ELF-1 (cell line): ENCODE results near the gene TNFRSF18.
"Not testable (repeated sequence)": the region's sequence is repeated elsewhere in the genome, so short reads cannot be mapped to it uniquely, and the experiment has no call there.

ENCODE experiments used
- DNase-seq: peaks from one replicate; pipeline ENCODE4 v3.0.0-alpha.2; 2016; ENCODE audit warnings: low read depth, low spot score

Gene TNFRSF18

DNA sequence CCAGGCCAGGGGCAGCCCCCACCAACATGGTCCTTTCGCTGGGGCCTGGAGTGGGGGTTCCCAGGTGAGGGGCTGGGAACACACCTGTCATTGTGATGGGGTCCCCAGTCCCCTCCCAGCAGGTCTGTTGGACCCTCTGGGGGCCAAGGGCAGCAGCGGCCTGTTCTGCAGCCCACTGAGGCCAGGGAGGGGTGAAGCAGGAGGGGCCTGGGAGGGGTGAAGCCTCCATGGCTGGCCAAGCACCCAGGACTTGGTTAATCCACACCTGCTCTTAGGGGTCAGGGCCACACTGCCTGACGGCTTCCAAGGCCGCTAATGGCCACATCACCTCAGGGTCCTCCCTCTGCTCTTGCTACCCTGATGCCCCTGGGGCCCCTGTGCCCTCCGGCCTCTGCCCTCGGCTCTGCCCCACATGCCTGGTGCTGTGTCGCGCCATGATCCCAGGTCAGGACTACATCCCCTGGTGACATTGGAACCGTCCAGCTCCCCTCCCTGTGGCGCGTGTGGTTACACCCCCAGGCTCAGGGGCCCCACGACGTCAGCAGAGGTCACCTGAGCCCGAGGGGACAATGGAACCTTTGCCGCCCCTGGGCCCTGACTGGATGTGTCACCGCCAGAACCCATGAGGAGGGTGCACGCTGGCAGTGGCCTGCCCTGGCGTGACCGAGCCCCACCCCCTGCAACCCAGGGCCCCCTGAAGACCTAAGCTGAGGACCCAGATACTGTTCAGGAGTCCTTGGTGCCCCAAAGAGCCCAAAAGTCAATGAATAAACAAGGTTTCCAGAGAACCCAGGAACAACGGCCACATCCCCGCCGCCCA, 7.0 kb downstream of the TNFRSF18 start:
- no peak for DNase-seq

DNA sequence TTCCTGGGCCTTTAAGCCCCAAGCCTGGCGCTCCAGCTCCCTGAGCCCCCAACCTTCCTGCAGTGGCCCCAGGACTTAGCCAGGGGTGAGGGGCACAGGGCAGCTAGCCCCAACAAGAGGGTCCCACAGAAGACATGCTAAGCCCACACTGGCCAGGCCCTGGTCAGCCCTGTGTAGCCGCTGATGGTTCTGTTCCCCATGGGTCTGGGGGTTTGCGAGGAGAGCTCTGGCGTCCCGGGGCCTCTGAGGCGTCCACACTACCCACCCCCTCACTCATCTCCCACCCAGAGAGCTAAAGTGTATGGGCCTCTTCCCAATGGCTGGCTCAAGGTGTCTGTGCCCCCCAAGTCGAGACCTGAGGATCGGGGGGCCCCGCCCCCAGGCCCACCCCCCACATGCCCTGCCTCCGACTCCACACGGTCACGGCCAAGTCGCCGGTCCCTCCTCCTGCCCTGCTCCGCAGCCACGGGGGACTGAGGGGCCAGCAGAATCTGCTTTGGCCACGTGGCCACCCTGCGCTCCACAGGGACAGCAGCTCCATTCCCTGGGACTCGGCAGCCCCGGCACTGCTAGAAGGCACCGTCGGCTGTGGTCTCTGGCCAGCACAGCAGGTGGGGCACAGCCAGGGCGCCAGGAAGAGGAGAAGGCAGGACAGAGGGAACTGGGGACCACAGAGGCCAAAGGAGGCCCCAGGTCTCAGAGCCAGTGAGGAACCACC, 7.8 kb downstream of the TNFRSF18 start:
- DNase-seq = no peak

DNA sequence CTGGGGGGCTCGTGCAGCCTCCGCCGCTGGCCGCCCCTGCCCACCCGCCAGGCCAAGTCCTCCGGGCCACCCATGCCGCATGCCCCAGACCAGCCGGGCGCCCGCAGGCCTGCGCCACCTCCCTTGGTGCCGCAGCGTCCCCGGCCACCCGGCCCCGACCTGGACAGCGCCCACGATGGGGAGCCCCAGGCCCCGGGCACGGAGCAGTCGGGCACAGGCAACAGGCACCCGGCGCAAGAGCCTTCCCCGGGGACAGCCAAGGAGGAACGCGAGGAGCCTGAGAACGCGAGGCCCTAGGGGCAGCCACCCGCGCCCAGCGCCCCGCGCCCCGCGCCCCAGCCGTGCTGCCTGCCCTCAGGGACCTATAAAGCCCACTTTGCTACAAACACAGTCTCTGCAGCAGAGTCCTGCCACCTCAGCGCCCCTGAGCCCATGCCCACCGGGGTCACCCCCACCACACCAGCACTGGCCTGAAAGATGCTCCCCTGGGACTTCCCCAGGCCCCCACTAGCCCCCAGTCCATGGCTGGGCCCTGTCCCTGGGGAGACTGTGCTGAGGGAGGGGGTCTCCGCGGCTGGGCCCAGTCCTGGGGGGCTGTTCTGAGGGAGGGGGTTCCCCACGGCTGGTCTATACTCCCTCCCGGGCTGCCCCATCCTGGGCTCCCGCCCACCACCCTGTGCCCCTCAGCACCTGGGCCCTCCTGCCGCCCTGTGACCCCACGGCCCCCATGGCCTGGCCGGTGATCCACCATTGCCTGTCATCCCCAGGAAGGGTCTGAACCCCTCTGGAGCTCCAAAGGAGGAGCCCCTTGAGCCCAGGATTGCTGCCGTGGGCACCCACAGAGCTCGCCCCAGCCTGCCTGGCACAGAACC, 8.6 kb downstream of the TNFRSF18 start:
- DNase-seq = no peak

DNA sequence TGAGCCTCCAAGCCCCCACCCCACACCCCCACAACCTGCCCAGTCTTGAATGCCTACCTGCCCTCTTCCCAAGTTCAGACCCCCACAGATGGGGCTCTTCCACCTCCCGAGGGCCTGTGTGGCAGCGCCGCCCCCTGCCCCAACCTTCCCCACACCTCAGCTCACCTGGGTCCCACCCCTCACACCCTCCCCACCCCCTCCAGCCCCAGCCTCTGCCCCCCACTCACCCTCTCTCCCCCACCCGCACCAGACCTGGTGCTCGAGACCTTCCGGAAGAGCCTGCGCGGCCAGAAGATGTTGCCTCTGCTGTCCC, 9.2 kb downstream of the TNFRSF18 start:
- DNase-seq = no peak

DNA sequence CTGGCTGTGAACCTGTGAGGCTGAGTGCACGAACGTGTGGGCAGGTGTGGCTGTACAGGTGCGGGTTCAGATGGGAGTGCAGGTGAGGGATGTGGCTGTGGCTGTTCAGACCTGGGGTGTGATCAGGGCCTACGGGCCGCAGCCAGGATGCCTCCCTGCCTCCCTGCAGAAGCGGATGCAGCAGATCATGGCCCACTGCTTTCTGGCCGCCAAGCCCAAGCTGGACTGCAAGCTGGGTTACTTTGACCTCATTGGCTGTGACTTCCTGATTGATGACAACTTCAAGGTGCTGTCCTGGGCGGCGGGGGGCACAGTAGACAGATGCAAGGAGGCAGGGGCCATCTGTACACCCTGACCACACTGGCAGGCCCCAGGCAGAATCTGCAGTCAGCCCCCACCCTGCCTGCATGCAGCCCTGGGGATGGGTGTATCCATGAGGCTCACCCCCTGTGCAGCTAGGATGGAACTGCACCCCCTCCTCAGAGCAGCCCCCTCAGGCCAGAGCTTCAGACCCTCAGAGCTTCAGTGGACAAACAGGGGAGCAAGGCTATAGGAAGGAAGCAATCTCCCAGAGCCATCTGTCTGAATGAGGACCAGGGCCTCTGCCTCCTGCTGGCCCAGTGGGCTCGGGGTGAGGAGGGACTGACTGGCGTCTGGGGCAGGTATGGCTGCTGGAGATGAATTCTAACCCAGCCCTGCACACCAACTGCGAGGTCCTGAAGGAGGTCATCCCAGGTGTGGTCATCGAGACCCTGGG, 9.8 kb downstream of the TNFRSF18 start:
- no peak for DNase-seq

DNA sequence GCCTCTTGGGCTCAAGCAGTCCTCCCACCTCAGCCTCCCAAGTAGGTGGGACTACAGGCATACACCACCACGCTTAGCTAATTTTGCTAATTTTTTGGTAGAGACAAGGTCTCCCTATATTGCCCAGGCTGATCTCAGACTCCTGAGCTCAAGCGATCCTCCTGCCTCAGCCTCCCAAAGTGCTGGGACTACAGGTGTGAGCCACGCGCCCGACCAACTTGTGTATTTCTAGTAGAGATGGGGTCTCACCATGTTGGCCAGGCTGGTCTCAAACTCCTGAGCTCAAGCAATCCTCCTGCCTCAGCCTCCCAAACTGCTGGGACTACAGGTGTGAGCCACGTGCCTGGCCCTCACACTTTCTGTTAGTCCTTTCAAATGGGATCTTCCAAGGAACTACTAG, 10.7 kb downstream of the TNFRSF18 start:
- DNase-seq = not testable (repeated sequence)

DNA sequence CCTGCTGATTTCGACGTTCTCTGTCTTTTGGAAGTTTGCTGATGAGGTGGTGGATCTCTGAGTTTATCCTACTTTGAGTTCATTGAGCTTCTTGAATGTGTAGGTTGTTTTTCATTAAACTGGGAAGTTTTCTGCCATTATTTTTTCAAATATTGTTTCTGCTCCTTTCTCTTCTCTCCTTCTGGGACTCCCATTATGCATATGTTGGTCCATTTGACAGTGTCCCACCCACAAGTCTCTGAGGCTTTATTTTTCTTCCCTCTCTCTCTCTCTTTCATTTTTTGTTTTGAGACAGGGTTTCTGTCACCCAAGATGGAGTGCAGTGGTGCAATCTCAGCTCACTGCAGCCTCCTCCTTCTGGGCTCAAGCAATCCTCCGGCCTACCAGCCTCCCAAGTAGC, 11.7 kb downstream of the TNFRSF18 start:
- no peak for DNase-seq

DNA sequence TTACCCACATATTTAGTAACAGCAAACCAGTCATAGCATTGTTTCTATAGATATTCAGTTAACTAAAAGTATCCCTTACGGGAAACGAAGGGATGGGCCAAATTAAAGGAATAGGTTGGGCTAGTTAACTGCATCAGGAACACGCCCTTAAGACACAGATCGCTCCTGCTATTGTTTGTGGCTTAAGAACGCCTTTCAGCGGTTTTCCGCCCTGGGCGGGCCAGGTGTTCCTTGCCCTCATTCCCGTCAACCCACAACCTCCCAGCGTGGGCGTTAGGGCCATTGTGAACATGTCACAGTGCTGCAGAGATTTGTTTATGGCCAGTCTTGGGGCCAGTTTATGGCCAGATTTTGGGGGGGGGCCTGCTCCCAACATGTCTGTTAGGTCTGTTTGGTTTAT, 14.7 kb downstream of the TNFRSF18 start:
- DNase-seq = no peak

DNA sequence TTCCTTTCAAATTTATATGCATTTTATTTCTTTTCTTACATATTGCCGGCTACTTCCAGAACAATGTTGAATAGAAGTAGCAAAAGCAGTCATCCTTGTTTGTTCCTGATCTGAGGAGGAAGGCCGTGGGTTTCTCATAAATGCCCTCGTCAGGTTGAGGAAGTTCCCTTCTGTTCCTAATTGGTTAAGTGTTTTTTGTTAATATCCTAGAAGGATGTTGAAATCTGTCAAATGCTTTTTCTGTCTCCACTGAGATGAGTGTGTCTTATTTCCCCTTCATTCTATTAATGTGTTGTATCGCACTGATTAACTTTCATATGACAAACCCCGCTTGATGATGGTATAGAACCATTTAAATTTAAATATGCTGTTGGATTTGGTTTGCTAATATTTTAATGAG, 17.3 kb downstream of the TNFRSF18 start:
- DNase-seq = no peak

DNA sequence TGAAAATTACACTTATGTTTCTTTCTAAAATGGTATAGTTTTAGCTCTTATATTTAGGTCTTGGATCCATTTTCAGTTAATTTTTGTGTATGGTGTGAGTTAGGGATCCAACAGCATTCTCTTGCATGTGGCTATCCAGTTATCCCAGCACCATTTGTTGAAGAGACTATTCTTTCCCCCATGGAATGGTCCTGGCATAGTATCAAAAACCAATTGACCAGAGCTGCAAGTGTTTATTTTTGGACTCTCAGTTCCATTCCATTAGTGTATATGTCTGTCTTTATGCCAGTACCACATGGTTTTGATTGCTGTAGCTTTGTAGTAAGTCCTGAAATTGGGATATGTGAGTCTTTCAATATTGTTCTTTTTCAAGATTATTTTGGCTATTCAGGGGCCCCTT, 18.5 kb downstream of the TNFRSF18 start:
- no peak for DNase-seq

DNA sequence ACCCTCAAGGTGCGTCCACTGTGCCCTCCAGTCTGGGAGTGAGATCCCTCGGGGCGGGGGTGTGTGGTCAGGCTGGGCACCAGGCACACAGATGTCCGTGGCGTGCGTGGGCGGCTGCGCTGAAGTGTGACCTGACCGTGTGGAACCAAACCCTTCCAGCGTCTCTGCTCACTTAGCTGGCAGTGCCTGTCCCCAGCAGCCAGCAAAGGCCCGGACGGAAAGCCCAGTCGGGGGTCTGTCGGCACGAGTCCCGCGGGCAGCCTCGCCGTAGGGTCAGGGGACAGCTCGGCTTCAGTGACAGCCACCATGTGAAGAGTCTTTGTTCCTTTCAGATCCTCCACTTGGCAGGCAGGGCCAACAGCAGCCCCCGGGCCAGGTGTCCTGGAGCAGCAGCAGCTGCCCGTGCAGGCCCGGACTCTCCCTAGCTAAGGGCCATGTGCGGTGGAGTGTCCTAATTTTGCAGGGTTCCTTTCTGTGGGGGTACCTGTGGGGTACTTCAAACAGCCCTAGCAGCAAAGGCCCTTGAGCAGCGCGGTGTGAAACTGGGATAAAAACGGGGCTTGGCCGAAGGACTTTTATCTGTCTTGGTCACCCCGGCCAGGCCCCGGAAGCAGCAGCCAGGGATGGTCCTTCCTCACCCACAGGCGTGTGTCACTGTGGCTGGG, 21.2 kb downstream of the TNFRSF18 start:
- peak; percentile 24 for DNase-seq

DNA sequence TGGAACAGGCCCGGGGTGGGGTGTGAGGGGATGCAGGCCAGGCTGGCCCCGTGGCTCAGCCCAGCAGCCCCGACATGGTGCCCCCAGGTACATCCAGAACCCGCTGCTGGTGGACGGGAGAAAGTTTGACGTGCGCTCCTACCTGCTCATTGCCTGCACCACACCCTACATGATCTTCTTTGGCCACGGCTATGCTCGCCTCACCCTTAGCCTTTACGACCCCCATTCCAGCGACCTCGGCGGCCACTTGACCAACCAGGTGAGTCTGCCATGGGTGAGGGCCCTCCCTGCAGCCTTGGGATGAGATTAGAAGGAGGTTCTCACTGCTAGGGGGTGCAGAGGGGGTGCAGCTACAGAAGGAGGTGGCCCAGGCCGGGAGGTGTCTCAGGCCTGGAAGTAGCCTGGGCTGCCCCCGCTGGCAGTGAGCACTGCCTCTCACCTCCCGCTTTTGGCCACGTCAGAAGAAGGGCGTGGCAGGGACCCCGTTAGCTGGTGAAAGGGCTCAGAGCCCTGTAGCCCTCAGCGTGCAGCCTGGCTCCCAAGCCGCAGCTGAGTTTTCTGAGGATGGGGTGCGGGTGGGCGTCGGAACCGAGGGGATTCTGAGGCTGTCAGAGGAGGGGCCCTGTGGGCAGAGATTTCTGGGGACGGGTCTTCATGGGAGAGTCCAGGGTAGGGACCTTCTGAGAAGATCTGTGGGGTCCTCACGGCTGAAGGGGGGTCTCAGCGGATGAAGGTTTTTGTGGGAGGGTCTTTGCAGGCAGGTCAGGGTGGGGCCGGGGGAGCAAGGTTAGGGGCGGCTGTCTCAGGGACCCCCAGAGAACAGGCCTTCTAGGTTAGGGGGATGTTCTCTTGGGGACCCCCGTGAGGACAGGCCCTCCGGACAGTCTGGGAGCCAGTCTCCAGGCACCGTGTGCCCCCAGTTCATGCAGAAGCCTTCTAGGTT, 22.3 kb downstream of the TNFRSF18 start:
- no peak for DNase-seq

DNA sequence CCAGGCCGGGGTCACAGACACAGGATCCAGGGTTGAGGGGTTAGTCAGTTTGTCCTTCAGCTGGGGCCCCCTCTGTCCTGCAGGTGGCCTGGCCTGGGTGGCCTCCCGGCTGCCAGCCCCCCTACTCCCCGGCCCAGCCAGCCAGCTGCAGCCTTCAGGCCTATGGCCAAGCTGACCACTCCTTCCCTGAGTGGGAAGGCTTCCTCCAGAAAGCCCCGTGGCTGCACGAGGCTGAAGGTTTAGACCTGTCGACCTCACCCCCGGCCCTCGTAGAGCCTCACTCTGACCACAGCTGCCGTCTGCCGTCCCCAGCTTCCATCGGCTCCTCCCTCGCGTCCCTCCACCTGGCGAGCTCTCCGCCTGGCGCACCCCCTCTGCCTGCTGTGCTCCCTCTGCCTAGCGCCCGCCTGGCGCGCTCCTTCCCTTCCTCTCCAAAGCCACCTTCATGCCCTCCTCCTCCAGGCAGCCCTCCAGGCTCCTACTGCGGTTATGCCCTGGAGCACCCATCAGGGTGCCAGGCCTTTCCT, 23.1 kb downstream of the TNFRSF18 start:
- DNase-seq = no peak

DNA sequence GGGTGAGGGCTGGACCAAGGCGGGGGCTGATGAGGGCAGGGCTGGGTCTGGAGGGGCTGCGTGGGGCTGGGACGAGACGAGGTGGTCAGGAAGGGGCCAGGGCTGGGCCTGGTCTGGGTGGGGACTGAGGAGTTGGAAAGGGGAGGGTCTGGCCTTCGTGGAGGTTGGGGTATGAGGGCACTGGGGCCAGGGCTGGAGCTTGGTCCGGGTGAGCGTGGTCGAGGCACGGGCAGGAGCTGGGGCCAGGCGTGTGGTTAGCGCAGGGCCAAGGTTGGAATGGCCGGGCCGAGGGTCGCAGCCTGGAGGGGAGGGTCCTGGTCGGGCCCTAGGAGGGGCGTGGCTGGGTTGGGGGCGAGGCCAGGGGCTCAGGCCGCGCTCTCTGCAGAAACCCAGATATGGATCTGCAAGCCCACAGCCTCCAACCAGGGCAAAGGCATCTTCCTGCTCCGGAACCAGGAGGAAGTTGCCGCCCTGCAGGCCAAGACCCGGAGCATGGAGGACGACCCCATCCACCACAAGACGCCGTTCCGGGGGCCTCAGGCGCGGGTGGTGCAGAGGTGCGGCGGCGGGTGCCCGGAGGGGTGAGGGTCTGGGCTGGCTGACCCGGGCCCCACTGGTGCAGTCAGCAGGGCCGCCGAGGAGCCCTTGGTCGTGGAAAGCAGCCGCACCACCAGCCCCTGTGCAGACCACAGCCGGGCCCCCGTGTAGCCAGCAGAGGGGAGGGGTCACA, 23.7 kb downstream of the TNFRSF18 start:
- DNase-seq = no peak

DNA sequence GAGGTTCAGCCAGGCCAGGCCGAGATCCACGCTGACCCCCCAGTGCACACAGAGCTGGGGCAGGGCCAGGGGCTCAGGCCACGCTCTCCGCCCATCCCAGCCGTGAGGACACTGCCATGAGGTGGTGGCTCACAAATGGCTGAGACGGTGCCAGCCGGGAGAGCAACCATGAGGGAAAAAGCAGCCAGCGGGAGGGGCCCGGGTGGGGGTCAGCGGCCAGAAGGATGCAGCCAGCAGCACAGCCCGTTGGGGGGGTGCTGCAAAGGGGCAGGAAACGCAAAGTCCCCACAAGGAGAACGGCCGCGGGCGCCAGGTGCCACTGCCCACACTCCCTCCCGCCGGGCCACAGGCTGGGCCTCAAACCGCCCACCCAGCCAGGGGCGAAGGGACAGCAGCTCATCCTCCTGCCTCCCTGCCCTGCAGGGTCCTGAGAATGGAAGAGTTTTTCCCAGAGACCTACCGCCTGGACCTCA, 24.4 kb downstream of the TNFRSF18 start:
- no peak for DNase-seq

DNA sequence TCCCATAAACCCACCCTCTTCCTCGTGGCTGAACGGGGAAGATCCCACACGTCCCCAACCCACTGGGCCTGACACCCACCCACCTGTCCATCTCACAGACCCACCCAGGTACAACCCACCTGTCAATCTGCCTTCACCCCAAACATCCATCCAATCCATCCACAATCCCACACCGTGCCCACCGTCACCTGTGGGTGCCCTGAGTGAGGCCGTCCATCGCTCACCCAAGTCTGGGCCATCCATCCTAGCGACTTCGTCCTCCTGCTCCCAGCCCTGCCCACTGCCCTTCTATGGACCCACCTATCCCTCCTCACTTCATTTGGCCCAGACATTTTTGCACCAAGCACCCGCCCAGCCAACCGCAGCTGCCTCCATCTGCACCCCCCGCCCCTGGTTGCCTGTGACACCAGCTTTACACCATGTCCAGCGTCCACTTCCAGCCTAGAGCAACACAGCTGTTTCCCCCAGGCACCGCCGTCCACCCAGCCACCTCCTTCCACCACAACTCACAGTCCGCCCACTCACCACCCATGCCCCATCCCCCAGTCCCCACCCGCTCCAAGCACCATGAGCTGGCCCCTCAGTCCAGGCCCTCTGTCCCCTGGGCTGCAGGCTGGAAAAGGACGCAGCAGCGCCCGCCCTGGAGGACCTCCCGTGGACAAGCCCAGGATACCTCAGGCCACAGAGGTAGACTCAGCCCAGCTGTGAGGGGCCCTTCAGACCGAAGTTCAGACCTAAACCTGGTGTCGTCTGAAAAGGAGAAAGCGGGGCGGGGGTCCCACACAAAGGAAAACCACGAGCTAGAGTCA, 25.1 kb downstream of the TNFRSF18 start:
- no peak for DNase-seq

DNA sequence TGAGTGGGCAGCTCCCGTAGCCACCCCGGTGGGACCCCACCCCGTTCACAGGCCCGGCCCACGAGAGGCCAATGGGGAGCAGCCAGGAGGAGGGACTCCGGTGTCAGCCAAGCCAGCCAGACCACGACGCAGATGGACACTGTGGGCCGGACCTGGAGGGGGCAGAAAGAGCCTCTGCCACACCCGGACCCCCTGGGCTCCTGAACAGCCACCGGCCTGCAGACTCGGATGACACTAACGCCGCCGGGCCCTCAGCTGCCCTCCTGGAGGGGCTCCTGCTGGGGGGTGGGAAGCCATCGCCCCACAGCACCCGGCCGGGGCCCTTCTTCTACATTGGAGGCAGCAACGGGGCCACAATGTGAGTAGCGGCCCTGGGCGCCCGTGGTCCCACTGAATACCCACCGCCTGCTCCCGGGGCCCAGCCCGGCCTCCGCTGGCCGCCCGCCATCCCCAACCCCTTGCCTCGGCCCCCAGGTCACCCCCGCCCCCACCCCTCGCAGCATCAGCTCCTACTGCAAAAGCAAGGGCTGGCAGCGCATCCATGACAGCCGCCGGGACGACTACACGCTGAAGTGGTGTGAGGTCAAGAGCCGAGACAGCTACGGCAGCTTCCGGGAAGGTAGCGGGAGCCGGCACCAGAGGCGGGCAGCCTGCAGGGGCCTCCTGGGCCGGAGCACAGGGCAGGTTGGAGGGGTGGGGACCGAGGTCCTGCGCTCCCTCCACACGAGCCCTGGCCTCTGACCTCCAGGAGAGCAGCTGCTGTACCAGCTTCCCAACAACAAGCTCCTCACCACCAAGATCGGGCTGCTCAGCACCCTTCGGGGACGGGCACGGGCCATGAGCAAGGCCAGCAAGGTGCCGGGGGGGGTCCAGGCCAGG, 26.2 kb downstream of the TNFRSF18 start:
- DNase-seq = no peak
